Cardiac fibroblast (primary cell): Measurements from ENCODE around the gene RTL5.

Experiments used
- DNase-seq, 2 donors: peaks; one replicate each; pipeline versions ENCODE4 v3.0.0 to v3.0.0-alpha.2; 2010; ENCODE audit warnings: low read depth in 2 of 2
- H3K4me3 ChIP-seq, 2 donors: replicated peaks in 1 of 2; 1 replicate in 1 of 2; 2 replicates in 1 of 2; pipeline ENCODE4 v1.5.1; 2011; ENCODE audit warnings: low read depth in 2 of 2, low read length in 2 of 2, mild to moderate bottlenecking in 2 of 2, moderate library complexity in 1 of 2
- CTCF ChIP-seq: IDR thresholded peaks from one replicate; pipeline ENCODE4 v1.5.1; 2011; ENCODE audit warnings: low read depth, mild to moderate bottlenecking, low read length, inconsistent platforms

RTL5 gene

GRCh38 chrX:72080800-72081199 lies 50.9 kb downstream of the RTL5 start:
- no peak for TF ChIP-seq CTCF
- no peak overlapping the region for H3K4me3 ChIP-seq
- no peak for DNase-seq

GRCh38 chrX:72080150-72080549 lies 51.6 kb downstream of the RTL5 start:
- TF ChIP-seq CTCF, result no peak
- no peak for DNase-seq
- no peak overlapping the region for H3K4me3 ChIP-seq

- no peak overlapping the region for H3K4me3 ChIP-seq
- TF ChIP-seq CTCF, result no peak
- peak; percentile 14 to 20 for DNase-seq
Measured at GRCh38 chrX:72079607-72080006, 52.1 kb downstream of the RTL5 start.

- no peak overlapping the region for H3K4me3 ChIP-seq
- DNase-seq, result no peak
- TF ChIP-seq CTCF, result no peak
Measured at GRCh38 chrX:72078411-72078810, 53.3 kb downstream of the RTL5 start.
